ENCODE data around the gene SLC4A1AP. TPM values are rescaled to one million over a fixed set of nuclear protein-coding genes. Genes with fewer than 3 reads are reported as not detected.
"Not testable (repeated sequence)": the region's sequence is repeated elsewhere in the genome, so short reads cannot be mapped to it uniquely, and the experiment has no call there.

The SLC4A1AP gene
- total RNA-seq, 2 donors from 2014 or later = 16.1 to 17.1 TPM

DNA sequence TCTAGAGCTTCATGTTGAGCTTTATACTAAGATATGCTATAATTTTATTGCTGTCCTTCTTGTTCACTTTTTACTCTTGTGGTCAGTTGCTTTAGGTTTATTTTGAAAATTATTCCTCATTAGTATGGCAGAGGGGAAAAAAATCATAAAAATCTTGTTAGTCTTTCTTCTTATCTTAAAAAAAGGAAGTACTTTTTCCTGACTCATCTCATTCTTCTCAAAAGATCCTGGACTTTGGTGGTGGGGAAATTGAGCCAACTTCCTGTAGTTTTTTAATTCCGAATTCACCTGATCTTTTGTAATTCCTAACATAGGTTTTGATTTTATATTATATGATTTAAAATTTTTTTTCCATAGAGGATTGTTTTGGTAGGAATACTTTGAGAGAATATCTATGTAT is 3.8 kb downstream of the SLC4A1AP start:
- Histone ChIP-seq H3K27ac (no peak overlapping the region), H3K4me3 (no peak overlapping the region), H3K36me3 (peaks cover 6% of the 10 kb centered on the region), H3K27me3 (no peaks in the 10 kb centered on the region), H3K9ac (ENCODE audit: low read depth in 2 of 2, low read length in 2 of 2) (no peak overlapping the region), H3K9me3 (no peaks in the 10 kb centered on the region), H3K4me1 (peaks cover 10% of the 10 kb centered on the region)
- TF ChIP-seq, protein P1, sequence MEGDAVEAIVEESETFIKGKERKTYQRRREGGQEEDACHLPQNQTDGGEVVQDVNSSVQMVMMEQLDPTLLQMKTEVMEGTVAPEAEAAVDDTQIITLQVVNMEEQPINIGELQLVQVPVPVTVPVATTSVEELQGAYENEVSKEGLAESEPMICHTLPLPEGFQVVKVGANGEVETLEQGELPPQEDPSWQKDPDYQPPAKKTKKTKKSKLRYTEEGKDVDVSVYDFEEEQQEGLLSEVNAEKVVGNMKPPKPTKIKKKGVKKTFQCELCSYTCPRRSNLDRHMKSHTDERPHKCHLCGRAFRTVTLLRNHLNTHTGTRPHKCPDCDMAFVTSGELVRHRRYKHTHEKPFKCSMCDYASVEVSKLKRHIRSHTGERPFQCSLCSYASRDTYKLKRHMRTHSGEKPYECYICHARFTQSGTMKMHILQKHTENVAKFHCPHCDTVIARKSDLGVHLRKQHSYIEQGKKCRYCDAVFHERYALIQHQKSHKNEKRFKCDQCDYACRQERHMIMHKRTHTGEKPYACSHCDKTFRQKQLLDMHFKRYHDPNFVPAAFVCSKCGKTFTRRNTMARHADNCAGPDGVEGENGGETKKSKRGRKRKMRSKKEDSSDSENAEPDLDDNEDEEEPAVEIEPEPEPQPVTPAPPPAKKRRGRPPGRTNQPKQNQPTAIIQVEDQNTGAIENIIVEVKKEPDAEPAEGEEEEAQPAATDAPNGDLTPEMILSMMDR (IDR thresholded peaks at IDR 0.05) = no peak
- no peak for DNase-seq
- intact Hi-C loops (cut with DNase I) = no loop called here

GRCh38 chr2:27671235-27671634 is 7.5 kb downstream of the SLC4A1AP start:
- no peaks in the 10 kb centered on the region for H3K27me3 ChIP-seq
- no peak overlapping the region for H3K27ac ChIP-seq
- H3K9me3 ChIP-seq = no peaks in the 10 kb centered on the region
- peaks cover 6% of the 10 kb centered on the region for H3K36me3 ChIP-seq
- intact Hi-C loops (cut with DNase I) = no loop called here
- TF ChIP-seq, protein P1 (IDR thresholded peaks at IDR 0.05) = no peak
- DNase-seq = no peak
- no peaks in the 10 kb centered on the region for H3K4me1 ChIP-seq
- no peak overlapping the region for H3K4me3 ChIP-seq
- H3K9ac ChIP-seq (ENCODE audit: low read depth in 2 of 2, low read length in 2 of 2) = no peak overlapping the region

GRCh38 chr2:27672723-27673486 is 9.2 kb downstream of the SLC4A1AP start:
- Histone ChIP-seq H3K4me1 (no peaks in the 10 kb centered on the region), H3K9ac (ENCODE audit: low read depth in 2 of 2, low read length in 2 of 2) (no peak overlapping the region), H3K9me3 (no peaks in the 10 kb centered on the region), H3K36me3 (peaks cover 6% of the 10 kb centered on the region), H3K4me3 (no peak overlapping the region), H3K27me3 (no peaks in the 10 kb centered on the region), H3K27ac (no peak overlapping the region)
- intact Hi-C loops (cut with DNase I) = no loop called here
- no peak for DNase-seq
- TF ChIP-seq, protein P1 (IDR thresholded peaks at IDR 0.05) = no peak

DNA sequence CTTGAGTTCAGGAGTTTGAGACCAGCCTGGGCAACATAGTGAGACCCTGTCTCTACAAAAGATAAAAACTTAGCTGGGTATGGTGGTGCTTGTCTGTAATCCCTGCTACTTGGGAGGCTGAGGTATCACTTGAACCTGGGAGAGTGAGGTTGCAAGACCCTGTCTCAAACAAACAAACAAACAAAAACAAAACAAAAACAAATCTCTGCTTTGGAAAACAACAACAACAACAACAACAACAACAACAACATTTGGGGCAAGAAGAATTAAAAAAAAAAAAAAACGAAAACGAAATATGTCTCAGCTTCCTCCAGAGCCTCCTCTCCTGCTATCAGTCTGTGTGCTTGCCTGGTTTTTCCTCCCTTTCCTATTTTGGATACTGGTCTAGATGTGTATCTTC is 16.9 kb downstream of the SLC4A1AP start:
- Histone ChIP-seq H3K9ac (ENCODE audit: low read depth in 2 of 2, low read length in 2 of 2) (no peak overlapping the region), H3K9me3 (no peaks in the 10 kb centered on the region), H3K27ac (no peak overlapping the region), H3K27me3 (no peaks in the 10 kb centered on the region), H3K36me3 (peaks cover 6% of the 10 kb centered on the region), H3K4me1 (no peaks in the 10 kb centered on the region), H3K4me3 (no peak overlapping the region)
- TF ChIP-seq, protein P1 (IDR thresholded peaks at IDR 0.05) = no peak
- DNase-seq = no peak
- intact Hi-C loops (cut with DNase I) = no loop called here

DNA sequence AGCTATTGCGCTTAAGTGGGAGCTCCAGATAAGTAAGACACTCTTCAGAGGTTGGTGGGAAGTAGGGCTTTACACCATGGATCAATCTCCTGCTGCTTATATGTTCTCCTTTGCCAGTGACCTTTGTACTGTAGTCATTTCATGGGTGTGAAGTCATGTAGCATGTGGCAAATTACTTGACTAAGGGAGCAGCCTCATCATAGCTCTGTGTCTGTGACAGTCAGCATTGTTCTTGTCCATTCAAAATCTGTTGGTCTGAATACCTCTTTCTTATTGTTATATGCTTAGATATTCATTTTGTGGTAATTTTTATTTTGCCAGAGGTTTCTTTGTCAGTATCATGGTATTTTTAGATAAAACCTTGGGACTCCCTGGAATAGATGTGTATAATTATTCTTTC is 18.2 kb downstream of the SLC4A1AP start:
- Histone ChIP-seq H3K27ac (peak overlapping the region; percentile 6), H3K4me1 (no peaks in the 10 kb centered on the region), H3K9me3 (no peaks in the 10 kb centered on the region), H3K9ac (ENCODE audit: low read depth in 2 of 2, low read length in 2 of 2) (no peak overlapping the region), H3K27me3 (no peaks in the 10 kb centered on the region), H3K36me3 (peaks cover 14% of the 10 kb centered on the region), H3K4me3 (no peak overlapping the region)
- intact Hi-C loops (cut with DNase I) = no loop called here
- peak; percentile 34 for DNase-seq
- TF ChIP-seq, protein P1 (IDR thresholded peaks at IDR 0.05) = no peak

DNA sequence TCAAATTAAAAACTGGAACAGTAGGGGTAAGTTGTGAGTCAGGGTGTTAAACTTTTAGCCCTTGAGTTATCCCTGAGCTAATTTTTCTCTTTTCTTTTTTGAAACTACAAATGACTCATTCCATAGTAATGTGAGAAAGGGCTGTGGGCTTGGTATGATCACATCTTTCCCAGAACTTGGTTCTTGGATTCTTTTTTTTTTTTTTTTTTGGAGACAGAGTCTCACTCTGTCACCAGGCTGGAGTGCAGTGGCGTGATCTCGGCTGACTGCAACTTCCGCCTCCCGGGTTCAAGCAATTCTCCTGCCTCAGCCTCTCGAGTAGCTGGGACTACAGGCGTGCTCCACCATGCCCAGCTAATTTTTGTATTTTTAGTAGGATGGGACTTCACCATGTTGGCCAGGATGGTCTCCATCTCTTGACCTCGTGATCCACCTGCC is 18.7 kb downstream of the SLC4A1AP start:
- DNase-seq; H3K27me3 ChIP-seq; H3K9me3 ChIP-seq; H3K27ac ChIP-seq; intact Hi-C loops (cut with DNase I); H3K9ac ChIP-seq (ENCODE audit: low read depth in 2 of 2, low read length in 2 of 2); H3K4me1 ChIP-seq; H3K4me3 ChIP-seq: not testable (repeated sequence)
- peaks cover 14% of the 10 kb centered on the region for H3K36me3 ChIP-seq

Data from colonic mucosa (tissue), 4 donors.